SU-DHL-6 (cell line): ENCODE results near the gene MDN1.

ENCODE experiments used
- EZH2phosphoT487 ChIP-seq: fragments of 200-600 bp; sonication (generic), shearing (Covaris generic); conservative IDR thresholded peaks from 2 replicates; pipeline ENCODE4 v1.6.1; 2018; ENCODE audit warnings: mild to moderate bottlenecking, antibody characterized with exemption, low read length, moderate library complexity, mixed read lengths
- TF ChIP-seq, protein P1 (sequence below): fragments of 200-600 bp; sonication (generic); IDR thresholded peaks from one replicate; pipeline ENCODE4 v1.5.1; 2017; ENCODE audit warnings: antibody characterized with exemption, mild to moderate bottlenecking, low read length, moderate library complexity; ENCODE audit not compliant: insufficient read depth, poor library complexity, severe bottlenecking

DNA sequence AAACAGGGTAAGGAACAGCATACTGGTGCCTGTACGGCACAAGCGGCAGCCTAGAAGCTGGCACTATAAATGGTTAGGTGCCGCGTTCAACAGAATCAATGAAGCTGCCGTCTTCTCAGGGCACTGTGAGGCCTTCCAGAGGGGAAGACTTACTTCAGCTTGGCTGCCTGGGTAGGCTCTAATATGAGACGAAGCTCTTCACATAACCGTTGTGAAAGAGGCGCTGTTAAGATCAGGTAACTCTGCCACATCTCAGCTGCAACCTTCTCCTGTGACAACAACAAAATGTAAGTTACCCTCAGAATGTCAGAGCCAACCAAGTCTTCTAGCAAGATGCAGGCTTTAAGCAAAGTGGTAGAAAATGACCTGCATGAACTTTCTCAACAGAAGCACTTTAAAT lies 169.0 kb downstream of the MDN1 start:
- TF ChIP-seq, protein P1, sequence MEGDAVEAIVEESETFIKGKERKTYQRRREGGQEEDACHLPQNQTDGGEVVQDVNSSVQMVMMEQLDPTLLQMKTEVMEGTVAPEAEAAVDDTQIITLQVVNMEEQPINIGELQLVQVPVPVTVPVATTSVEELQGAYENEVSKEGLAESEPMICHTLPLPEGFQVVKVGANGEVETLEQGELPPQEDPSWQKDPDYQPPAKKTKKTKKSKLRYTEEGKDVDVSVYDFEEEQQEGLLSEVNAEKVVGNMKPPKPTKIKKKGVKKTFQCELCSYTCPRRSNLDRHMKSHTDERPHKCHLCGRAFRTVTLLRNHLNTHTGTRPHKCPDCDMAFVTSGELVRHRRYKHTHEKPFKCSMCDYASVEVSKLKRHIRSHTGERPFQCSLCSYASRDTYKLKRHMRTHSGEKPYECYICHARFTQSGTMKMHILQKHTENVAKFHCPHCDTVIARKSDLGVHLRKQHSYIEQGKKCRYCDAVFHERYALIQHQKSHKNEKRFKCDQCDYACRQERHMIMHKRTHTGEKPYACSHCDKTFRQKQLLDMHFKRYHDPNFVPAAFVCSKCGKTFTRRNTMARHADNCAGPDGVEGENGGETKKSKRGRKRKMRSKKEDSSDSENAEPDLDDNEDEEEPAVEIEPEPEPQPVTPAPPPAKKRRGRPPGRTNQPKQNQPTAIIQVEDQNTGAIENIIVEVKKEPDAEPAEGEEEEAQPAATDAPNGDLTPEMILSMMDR, result no peak
- TF ChIP-seq EZH2phosphoT487, result no peak
